Stimulated activated naive CD4-positive, alpha-beta T cell treated with Interleukin-2 at 50 U/mL for 16 hours (primary cell): ENCODE measurements around the gene CREB3L4.

Source experiments
- DNase-seq: peaks from one replicate; lab custom pipeline; 2025; lab: John Stamatoyannopoulos, UW

CREB3L4 gene, protein sequence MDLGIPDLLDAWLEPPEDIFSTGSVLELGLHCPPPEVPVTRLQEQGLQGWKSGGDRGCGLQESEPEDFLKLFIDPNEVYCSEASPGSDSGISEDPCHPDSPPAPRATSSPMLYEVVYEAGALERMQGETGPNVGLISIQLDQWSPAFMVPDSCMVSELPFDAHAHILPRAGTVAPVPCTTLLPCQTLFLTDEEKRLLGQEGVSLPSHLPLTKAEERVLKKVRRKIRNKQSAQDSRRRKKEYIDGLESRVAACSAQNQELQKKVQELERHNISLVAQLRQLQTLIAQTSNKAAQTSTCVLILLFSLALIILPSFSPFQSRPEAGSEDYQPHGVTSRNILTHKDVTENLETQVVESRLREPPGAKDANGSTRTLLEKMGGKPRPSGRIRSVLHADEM

DNA sequence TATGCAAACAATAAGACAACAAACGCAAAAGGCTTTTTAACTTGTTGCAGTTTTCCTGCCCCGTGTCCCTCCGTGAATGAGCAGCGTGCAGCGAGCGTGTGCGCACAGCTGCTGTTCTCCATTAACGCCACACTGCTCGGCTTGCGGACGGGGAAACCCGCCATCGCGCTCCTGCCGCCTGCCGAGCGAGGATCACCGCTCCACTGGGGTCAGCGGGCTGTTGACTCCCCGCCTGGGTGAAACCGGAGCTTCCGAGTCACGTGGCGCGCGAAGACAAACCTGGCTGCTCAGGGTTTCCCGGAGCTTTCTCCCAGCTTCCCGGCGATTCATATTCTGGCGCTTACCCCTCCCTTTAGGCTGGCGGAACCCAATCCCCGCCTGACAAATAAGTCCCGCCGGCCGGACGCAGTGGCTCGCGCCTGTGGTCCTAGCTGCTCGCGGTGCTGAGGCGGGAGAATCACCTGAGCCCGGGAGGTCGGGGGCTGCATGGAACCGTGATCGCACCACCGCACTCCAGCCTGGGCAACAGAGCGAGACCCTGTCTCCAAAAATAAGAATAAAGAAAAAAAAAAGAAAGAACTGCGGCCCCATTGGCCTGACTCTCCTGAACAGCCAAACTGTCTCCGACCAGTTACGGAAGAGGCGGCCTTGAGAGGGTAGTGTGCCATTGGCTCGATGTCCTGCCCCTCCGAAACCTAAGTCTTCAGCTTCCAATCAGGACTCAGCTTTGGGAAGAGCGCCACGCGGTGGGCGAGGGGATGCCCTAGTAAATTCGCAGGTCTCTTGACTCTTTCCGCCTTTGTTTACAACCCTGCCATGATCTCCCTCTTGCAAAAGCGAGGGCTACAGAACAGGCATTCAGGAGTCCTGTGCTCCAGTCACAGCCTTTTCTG is at the start of gene CREB3L4:
Gene CREB3L4, plus strand, starts transcription at position 796 of the 893 bp plus-strand sequence. CDS start 624 bp downstream, outside the sequence.
- DNase-seq = peak; percentile 82

DNA sequence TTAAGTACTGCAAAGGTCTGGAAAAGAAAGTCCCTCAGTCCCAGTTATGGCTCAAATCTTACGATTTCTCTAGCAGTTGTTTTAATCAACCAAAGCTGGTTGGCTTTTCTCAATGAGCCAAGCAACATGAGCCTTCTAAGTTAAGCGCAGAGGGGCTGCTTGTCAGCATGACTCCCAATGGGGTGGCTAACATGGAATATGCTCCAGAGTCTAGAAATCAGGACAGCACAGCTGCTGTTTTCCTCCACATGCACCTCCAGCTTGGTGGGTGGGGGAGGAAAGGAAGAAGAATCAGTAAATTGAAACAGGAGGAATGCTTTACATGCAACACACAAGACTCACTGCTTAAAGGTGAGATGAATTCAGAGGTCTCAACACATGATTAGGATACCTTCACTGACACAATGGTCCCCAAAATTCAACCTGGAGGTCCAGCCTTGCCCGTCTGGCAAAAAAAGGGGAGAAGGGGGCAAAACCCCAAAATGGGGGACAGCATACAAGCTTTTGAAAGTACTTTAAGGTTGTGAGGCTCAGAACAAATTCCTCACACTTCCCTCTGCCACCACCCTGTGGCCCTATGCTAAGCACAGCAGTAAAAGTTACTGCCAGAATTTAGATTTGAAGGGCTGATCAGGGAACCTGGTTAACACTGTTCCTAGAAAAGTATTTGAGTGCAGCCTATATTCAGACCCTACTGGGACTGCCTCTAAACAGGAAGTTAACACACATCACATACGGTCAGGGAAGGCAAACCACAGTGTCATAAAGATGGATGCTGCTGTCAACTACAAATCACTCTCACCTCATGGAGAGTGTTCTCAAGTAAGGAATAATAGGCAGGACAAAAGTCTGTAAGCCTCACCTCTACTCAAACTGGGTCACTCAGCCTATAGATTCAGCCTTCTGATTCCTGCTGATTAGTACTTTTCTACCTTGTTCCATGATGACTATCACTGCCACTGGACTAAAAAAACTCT is 47.5 kb upstream of the CREB3L4 start:
- DNase-seq = peak; percentile 5

DNA sequence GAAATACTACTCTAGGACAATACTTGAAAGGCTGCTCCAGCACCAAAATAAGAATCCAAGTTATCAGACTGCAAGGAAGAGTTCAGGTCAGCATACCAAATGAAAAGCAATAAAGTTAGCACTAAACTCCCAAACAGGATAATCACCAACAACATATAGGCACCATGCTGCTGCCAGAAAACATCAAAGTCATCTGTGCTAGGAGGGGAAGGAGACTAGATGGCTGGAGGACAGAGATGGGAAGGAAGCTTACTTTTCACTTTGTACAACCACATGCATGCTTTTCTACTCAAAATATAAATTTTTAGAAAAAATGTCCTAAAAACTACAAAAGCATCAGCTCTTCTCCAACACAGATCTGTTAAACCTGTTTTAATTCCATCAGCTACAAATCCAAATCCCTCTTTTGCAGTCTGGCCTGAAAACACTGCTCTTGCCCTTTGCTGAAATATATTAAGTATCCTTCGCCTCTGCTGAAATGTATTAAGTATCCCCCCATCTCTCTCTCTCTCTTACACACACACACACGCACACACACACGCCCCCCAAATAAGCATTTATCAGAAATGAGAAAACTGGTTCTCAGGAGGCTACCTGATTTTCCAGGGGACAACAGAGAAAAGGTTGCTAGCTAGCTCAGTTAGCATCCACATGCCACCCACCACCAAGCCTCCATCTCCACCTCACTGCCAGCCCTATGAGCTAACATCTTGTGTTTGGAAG is 46.5 kb upstream of the CREB3L4 start:
- DNase-seq = no peak

DNA sequence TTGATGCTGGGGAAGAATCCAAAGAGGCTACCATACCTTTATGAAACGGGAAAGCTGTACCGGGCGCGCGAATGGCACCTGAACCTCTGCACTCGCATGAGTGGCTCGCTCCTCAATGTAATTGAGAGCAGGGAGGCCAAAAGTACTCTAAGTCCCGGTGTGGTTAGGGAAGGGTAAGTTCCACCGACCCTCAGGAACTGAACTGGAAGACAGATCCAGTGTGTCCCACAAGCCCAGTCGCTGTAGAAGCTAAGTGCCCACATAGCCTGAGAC is 46.0 kb upstream of the CREB3L4 start:
- peak; percentile 24 for DNase-seq

DNA sequence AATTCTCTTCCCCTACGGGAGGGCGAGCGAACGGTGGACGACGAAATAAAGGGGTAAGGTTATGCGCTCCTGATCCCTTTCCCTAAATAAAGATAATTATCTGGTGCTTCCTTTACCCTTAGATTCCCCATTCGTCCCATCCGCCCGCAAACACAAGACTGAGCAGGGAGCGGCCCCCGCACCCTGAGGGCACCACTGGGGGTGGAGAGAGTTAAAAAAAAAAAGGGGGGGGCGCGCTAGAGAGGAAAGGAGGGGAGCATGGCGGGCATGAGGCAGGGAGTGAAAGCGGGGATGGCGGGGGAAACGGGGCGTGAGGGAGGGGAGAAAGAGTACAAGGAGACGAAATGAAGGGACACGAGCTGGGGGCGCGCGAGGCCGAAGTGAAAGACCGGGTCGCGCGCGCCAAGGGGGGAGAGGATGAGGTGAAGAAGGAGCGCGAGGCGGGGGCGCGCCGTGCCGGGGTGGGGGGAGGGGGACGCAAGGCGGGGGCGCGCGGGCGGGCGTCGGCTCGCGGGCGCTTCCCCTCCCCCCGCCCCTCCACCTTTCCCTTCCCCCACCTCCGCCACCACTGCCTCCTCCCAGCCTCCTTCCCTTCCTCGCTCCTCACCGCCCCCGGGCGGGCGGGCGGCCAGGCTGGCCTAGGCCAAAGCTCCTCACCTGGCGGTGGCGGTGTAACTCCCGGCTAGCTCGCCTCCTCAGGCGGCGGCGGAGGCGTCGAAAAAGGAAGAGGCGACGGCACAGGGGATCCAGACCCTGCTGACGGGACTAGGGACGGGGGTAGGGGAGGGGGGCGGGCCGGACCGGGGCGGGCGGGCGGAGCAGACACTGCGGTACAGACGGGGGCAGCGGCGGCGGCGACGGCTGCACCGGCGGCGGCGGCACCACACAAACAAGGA is 45.4 kb upstream of the CREB3L4 start:
- peak; percentile 68 for DNase-seq

DNA sequence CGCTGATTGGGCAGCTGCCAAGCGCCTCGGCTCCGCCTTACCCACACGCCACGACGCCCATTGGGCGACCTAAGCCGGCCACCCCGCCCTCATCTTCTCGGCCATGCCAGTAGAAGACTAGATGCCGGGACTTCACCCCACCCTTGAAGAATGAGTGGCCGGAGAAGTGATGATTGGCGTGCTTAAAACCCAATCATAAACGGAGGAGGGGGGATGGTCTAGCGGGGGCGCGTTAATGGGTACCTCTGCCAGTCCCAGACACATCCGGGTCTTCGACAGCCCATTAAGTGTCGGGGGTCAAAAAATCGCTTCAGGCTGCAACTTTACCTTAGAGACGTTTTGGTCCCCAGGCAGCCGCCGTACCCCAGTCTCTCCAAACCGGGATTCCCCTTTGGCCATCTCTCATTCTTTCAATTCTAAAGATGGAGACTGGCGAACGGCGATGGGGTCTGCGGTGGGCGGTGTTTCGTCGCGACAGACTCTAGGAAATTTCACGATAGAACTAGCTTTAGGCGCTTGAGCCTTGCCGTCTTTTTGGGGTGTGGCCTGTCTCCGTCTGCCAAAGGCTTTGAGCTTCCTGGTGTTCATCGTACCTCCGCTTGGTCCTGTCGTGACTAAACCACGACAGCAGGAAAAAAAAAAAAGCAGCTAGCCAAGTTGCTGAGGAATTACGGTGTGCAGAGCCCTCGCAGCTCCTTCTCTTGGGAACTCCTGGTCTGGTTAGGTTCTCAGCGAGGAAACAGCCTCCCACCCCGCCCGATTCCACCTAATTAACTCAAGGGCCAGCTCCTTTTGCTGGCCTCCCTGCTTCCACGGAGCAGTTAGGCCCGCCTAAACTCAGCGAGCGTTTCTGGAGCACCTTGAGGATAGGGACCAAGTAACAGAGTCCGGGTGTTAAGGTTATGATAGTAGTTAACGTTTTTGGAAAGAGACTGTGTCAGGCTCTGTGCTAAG is 44.5 kb upstream of the CREB3L4 start, which contains the start of gene GATAD2B:
Gene GATAD2B, minus strand, starts transcription at position 1 of the 954 bp plus-strand sequence. CDS start 94,625 bp downstream, outside the sequence.
- DNase-seq = peak; percentile 99

DNA sequence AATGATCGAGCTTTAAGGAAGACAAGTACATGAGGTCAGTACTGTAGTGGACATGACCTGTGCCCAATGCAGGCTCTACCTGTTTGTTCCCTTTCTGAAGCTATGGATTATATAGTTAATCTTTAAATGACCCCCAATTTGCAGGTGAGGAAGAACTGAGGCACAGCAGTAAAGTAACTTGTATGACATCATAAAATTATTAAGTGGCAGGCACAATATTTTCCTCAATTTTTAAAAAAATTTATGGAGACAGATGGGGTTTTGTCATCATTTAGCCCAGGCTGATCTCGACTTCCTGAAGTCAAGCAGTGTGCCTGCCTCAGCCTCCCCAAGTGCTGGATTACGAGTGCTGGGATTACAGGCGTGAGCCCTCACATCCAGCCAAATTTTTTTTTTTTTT is 41.3 kb upstream of the CREB3L4 start:
- DNase-seq = no peak

DNA sequence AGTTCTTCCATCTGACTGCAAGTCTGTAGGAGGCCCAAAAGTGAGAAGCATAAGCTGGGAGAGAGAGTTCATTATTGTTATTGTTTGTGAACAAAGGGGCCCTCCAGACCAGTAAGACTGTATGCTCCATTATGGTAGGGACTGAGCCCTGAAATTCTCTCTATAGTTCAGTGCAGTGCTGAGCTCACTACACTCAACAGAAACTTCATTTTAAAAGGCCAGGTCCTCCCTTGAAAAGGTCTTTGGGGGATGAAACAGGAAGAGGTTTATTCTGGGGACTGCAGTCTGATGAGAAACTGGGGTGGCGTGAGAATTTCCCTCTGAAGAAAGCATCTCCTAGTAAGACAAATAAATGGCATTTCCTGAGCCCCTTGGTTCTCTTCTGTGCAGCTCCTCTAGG is 39.5 kb upstream of the CREB3L4 start:
- no peak for DNase-seq

DNA sequence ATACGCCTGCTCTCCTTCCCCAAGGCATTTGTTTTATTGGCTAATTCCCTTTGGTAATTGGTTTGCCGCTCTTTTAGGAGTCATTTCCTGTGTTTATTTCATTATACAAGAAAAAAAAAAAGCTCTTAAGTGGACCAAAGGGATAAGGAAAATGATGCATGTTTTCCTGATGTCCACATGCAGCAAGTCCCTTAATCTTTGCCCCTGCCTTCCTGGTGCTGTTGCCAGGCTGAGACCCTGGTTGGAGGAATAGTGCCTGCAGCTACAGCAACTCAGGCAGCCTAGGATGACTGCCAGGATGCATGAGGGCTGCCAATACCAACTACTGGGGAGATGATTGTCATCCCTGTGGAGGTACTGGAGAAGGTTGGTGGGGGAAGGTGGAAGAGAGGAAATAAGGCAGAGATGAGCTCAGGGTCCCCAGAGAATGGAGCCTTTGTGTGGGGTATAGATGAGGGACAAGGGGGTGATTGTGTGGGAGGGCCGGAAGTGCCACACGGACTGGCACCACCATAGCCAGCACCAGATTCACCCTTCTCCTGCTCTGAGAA is 38.8 kb upstream of the CREB3L4 start:
- DNase-seq = no peak

DNA sequence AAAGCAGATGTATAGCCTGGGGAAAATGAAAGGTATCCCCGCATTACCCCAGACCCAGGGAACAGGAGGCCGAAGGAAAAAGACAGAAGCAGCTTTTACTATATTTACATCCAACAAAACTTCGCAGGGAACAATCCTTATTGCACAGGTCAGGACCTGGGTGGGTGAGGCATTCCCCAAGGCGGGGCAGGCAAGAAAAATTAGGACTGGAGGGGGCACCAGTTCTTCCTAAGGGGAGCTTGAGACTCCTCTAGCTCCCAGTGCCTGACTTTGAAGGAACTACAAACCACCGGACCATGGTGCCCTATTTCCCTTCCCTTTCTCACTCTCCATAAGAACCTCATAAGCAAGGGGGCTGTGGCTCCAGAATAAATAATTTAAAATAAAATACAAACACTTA is 38.3 kb upstream of the CREB3L4 start:
- DNase-seq = no peak

DNA sequence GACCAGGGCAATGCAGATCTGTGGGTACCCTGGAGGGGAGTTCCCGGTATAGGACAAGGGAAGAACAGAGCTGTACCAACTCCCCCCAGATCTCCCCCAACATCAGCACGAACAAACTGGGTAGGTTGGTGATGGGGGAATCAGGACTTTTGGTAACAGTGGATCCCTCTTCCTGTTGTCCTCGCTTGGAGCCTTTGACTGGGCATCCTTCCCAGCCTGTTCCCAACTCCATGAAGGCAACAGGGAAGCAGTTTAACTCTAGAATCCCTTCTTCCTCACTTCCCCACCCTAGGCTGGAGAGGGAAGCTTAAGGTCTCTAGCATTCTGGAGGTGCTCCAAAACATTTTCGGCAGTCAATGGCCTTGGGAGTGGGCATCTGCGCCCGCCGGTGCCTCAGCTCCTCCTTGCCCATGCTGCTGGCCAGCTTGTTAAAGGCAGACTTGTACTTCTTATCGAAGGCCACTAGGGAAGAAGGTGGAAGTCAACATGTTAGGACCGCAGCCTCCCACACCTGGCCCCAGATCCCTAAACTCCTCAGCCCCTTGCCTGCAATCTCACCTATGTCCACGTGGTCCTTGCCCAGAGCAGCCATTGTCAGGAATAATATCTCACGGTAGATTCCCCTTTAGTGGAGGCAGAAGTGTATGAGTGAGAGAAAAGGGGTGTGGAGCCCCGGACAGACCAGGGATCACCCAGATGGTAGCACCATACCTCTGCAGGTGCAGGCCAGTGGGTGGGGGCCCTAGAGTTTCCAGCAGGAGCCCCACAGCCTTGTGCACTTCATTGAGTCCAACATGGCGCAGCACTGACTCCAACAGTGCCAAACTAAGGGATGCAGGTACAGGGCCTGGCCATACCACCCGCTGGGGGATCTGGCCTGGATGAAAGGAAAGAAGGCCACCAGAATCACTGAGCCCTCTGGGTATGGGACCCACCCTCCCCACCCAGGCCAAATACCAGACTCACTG is 37.4 kb upstream of the CREB3L4 start:
- no peak for DNase-seq

DNA sequence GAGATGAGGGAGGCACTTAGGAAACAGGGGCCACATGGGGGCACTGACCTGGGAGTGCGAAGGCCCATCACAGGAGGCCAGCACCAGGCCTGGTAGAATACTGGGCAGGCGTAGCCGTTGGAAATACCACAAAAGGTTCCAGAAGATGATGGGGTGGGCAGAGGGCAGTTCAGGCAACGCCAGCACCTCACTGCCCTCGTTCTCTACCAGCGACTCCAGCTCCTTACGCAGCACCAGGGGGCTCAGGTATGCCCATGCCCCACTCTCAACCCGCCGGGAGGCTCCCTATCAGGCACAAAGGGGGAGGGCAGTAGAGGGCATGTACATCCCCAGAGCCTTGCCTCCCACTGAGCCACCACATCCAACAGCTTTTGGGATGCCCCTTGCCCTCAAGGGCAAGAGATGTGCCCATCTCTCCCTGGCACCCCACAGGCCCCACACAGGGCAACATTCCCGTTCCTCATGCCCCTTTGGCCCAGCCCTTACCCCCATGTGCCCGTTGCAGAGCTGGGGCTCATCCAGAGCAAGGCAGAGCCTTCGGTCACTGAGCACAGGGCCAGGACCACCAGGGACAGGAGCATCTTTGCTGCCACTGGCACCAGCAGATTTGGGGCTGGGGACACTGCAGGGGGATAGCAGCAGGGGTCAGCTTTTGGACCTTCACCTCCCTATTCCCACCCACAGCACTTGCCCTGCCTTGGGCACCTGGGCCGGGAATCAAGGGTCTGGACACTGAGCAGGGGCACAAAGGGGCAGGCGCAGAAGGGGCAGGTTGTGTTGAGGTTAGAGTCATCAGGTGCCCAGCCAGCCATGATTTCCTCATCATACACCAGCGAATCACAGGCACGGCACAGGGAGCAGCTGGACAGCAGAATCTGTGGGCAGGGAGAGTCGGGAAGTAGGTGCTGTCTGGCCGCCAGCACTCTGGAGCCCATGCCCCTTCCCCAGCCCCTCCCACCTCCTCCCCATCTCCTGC is 35.3 kb upstream of the CREB3L4 start:
- no peak for DNase-seq

DNA sequence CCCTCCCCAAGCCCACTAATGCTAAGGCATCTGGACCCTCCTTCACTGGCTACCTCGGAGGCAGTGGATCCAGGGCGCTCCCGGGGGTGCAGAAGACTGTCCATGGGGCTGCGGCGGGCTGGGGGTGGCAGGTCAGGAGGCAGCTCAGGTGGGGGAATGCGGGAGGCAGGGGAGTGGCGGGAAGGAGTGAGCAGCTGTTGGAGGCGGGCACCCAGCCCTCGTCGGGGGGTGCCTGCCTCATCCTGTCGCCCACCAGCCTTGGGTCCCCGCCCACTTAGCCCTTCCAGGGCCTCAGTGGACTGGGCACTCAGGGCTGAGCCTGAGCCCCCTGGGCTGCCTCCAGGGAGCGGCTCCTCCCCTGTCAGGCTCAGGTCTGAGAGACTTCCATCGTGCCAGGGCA is 34.3 kb upstream of the CREB3L4 start:
- no peak for DNase-seq

DNA sequence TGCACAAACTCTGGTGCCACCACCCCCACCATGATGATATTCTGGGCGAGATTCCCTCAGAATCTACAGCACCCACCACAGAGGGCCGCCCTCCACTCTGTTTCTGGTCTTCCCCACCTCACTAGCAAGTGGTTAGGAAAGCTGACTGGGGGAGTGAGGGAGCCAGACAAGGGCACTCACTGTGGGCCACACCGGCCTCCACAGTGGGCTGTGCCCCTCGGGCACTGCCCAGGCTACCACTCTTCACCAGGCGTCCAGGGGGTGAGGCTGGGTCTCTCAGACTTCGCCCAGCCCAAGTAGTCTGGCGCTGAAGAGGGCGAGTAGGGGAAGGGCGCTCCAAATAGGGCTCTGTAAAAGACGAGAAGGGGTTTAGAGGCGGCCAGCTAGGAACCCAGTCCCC is 33.7 kb upstream of the CREB3L4 start:
- DNase-seq = no peak

DNA sequence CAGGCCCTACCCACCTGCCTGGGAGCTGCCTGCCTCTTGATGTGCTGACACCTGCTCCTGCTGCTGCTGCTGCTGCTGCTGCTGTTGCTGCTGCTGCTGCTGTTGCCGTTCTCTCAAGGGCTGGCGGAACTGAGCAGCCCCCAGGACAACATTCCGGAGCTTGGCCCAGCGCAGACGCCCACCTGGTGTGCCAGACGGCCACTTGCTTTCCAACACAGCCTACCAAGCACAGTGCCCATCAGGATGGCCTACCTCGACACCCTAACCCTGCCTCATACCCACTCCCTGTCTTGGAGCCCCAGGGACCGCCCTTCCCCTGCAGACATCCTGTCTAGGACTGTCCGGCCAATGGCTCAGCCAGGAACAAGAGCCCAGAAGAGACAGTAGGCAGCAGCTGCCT is 33.0 kb upstream of the CREB3L4 start:
- DNase-seq = no peak
